HEK293 (cell line): Measurements from ENCODE around the gene DSE.

Experiments
- CTCF ChIA-PET: fragments of 350-600 bp; formaldehyde crosslinking; extraction: SDS; loops from one replicate; lab custom pipeline; 2021; ENCODE audit warnings: antibody characterized with exemption; lab: Yijun Ruan, JAX
- POLR2A ChIA-PET: fragments of 300-600 bp; formaldehyde crosslinking; extraction: SDS; loops from one replicate; lab custom pipeline; 2020; ENCODE audit warnings: antibody characterized with exemption, inconsistent platforms; lab: Yijun Ruan, JAX
- H3K27ac ChIP-seq: fragments of 200-500 bp; sonication (Bioruptor generic); 2 replicates; pipeline ENCODE4 v1.5.1; 2014; ENCODE audit warnings: low read depth, low read length, control low read depth, inconsistent platforms; ENCODE audit errors: extremely low read depth
- H3K36me3 ChIP-seq, 2 experiments: fragments of 200-500 bp in 1 of 2; sonication (Bioruptor generic) in 1 of 2; 1 replicate in 1 of 2; 2 replicates in 1 of 2; pipeline ENCODE4 v1.5.1; 2014 to 2017; ENCODE audit warnings: inconsistent platforms in 2 of 2, low read length in 2 of 2; ENCODE audit not compliant: control insufficient read depth in 2 of 2, insufficient read depth in 1 of 2
- H3K4me1 ChIP-seq: fragments of 200-500 bp; sonication (Bioruptor generic); 2 replicates; pipeline ENCODE4 v1.5.1; 2014; ENCODE audit warnings: mild to moderate bottlenecking, low read length, inconsistent platforms; ENCODE audit not compliant: control insufficient read depth, insufficient read depth
- H3K4me3 ChIP-seq: 2 replicates; pipeline ENCODE4 v1.5.1; 2011; ENCODE audit warnings: low read depth, mild to moderate bottlenecking, control low read depth, low read length, moderate library complexity
- H3K9me3 ChIP-seq: fragments of 200-500 bp; sonication (Bioruptor generic); 2 replicates; pipeline ENCODE4 v1.5.1; 2014; ENCODE audit warnings: low read depth, low read length, inconsistent platforms; ENCODE audit not compliant: control insufficient read depth, insufficient read depth
- GLIS2 ChIP-seq: fragments of 450-650 bp; formaldehyde crosslinking; IDR thresholded peaks from 2 replicates; pipeline ENCODE4 v1.5.1; 2016; ENCODE audit warnings: missing biosample characterization, missing genetic modification characterization
- MZF1 ChIP-seq: fragments of 450-650 bp; formaldehyde crosslinking; IDR thresholded peaks from 2 replicates; pipeline ENCODE4 v1.5.1; 2017; ENCODE audit warnings: missing biosample characterization, missing genetic modification characterization, borderline replicate concordance
- REPIN1 ChIP-seq: fragments of 450-650 bp; formaldehyde crosslinking; IDR thresholded peaks from 2 replicates; pipeline ENCODE4 v1.5.1; 2017; ENCODE audit warnings: missing biosample characterization, missing genetic modification characterization, low read depth
- SCRT1 ChIP-seq: fragments of 450-650 bp; formaldehyde crosslinking; IDR thresholded peaks from 2 replicates; pipeline ENCODE4 v1.5.1; 2016; ENCODE audit warnings: missing biosample characterization, missing genetic modification characterization, borderline replicate concordance
- ZBTB26 ChIP-seq: fragments of 450-650 bp; formaldehyde crosslinking; optimal IDR thresholded peaks from 2 replicates; pipeline ENCODE3; 2016; ENCODE audit warnings: missing biosample characterization, mild to moderate bottlenecking, missing genetic modification characterization
- ZBTB7A ChIP-seq: fragments of 450-650 bp; formaldehyde crosslinking; IDR thresholded peaks from 2 replicates; pipeline ENCODE4 v1.5.1; 2016; ENCODE audit warnings: low read depth, missing biosample characterization, missing genetic modification characterization
- ZNF23 ChIP-seq: fragments of 450-650 bp; formaldehyde crosslinking; IDR thresholded peaks from 2 replicates; pipeline ENCODE4 v1.5.1; 2016; ENCODE audit warnings: missing biosample characterization, missing genetic modification characterization, borderline replicate concordance
- ZNF292 ChIP-seq: fragments of 450-650 bp; formaldehyde crosslinking; IDR thresholded peaks from 2 replicates; pipeline ENCODE4 v1.5.1; 2016; ENCODE audit warnings: low read depth, missing biosample characterization, missing genetic modification characterization, borderline replicate concordance
- ZNF37A ChIP-seq: fragments of 450-650 bp; IDR thresholded peaks from 2 replicates; pipeline ENCODE4 v1.5.1; 2018; ENCODE audit warnings: missing biosample characterization, missing genetic modification characterization
- ZNF404 ChIP-seq: fragments of 450-650 bp; formaldehyde crosslinking; IDR thresholded peaks from 2 replicates; pipeline ENCODE4 v1.5.1; 2017; ENCODE audit warnings: missing biosample characterization, missing genetic modification characterization
- ZNF426 ChIP-seq: fragments of 450-650 bp; formaldehyde crosslinking; IDR thresholded peaks from 2 replicates; pipeline ENCODE4 v1.5.1; 2017; ENCODE audit warnings: missing biosample characterization, missing genetic modification characterization, mild to moderate bottlenecking, inconsistent platforms, moderate library complexity
- ZNF544 ChIP-seq: fragments of 450-650 bp; formaldehyde crosslinking; IDR thresholded peaks from 2 replicates; pipeline ENCODE4 v1.5.0; 2017; ENCODE audit warnings: missing biosample characterization, missing genetic modification characterization
- ZNF561 ChIP-seq: fragments of 450-650 bp; IDR thresholded peaks from 2 replicates; pipeline ENCODE4 v1.5.1; 2018; ENCODE audit warnings: missing biosample characterization, missing genetic modification characterization, borderline replicate concordance
- ZNF621 ChIP-seq: fragments of 450-650 bp; formaldehyde crosslinking; IDR thresholded peaks from 2 replicates; pipeline ENCODE4 v1.5.1; 2017; ENCODE audit warnings: missing biosample characterization, missing genetic modification characterization
- ZNF785 ChIP-seq: fragments of 450-650 bp; formaldehyde crosslinking; IDR thresholded peaks from 2 replicates; pipeline ENCODE4 v1.5.1; 2016; ENCODE audit warnings: missing biosample characterization, missing genetic modification characterization
- TF ChIP-seq, protein P1 (sequence below): fragments of 450-650 bp; formaldehyde crosslinking; IDR thresholded peaks from 2 replicates; pipeline ENCODE4 v1.5.1; 2016; ENCODE audit warnings: missing biosample characterization, missing genetic modification characterization
- TF ChIP-seq, protein P2 (sequence below): fragments of 450-650 bp; formaldehyde crosslinking; IDR thresholded peaks from 2 replicates; pipeline ENCODE4 v1.5.1; 2016; ENCODE audit warnings: missing biosample characterization, missing genetic modification characterization
- TF ChIP-seq, protein P3 (sequence below): fragments of 450-650 bp; formaldehyde crosslinking; IDR thresholded peaks from 2 replicates; pipeline ENCODE4 v1.5.1; 2016; ENCODE audit warnings: missing biosample characterization, missing genetic modification characterization
- TF ChIP-seq, protein P4 (sequence below): fragments of 450-650 bp; formaldehyde crosslinking; IDR thresholded peaks from 2 replicates; pipeline ENCODE4 v1.5.1; 2016; ENCODE audit warnings: missing biosample characterization, missing genetic modification characterization, borderline replicate concordance

Gene DSE

DNA sequence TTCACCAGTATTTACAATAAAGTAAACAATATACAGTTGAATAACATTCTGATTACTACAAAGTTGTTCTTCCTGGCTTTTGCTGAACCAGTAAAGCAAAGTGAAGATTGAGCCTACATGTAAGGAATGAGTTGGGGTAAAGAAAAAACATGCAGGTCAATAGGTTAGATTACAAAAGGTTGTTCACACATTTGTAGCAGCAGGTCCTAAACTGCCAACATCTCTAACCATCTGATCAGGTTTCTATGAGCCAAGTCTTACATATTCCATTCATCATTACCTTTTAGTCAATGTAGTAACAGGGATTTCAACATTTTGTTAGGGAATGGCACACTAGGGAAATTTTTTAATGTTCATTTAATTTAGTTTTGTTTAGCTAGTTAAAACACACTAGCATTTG is 81.2 kb downstream of the DSE start (continued):
- TF ChIP-seq, protein P1, sequence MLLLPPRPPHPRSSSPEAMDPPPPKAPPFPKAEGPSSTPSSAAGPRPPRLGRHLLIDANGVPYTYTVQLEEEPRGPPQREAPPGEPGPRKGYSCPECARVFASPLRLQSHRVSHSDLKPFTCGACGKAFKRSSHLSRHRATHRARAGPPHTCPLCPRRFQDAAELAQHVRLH (tag by site-specific recombination), result no peak
- TF ChIP-seq ZNF404, result no peak
- no peak for TF ChIP-seq ZNF621 (tag by site-specific recombination)
- TF ChIP-seq MZF1 (tag by site-specific recombination), result no peak

GRCh38 chr6:116452531-116452930 is 81.8 kb downstream of the DSE start:
- Histone ChIP-seq H3K4me3 (no peak overlapping the region), H3K9me3 (no peaks in the 10 kb centered on the region), H3K27ac (no peak overlapping the region), H3K36me3 (no peaks in the 10 kb centered on the region), H3K4me1 (peaks cover 4% of the 10 kb centered on the region)
- POLR2A ChIA-PET, result no interaction called here
- no peak for TF ChIP-seq ZNF544 (tag by site-specific recombination)
- CTCF ChIA-PET, result interaction anchor here (0.7 to 0.8 kb wide), 2 partner anchors 62 to 155 kb away, joined by 3 to 4 read pairs; no protein-coding TSS in a partner anchor

- TF ChIP-seq ZNF561 (tag by site-specific recombination) (no peak), REPIN1 (tag by site-specific recombination) (no peak), ZNF23 (no peak), ZNF785 (tag by site-specific recombination) (no peak), ZNF426 (tag by site-specific recombination) (no peak), SCRT1 (tag by site-specific recombination) (no peak), ZBTB7A (tag by site-specific recombination) (no peak), ZBTB26 (tag by site-specific recombination) (no peak), GLIS2 (no peak), ZNF37A (tag by site-specific recombination) (no peak), ZNF292 (tag by site-specific recombination) (no peak)
- TF ChIP-seq, protein P2, sequence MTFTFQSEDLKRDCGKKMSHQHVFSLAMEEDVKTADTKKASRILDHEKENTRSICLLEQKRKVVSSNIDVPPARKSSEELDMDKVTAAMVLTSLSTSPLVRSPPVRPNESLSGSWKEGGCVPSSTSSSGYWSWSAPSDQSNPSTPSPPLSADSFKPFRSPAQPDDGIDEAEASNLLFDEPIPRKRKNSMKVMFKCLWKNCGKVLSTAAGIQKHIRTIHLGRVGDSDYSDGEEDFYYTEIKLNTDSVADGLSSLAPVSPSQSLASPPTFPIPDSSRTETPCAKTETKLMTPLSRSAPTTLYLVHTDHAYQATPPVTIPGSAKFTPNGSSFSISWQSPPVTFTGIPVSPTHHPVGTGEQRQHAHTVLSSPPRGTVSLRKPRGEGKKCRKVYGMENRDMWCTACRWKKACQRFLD (tag by site-specific recombination), result no peak
- TF ChIP-seq, protein P3, sequence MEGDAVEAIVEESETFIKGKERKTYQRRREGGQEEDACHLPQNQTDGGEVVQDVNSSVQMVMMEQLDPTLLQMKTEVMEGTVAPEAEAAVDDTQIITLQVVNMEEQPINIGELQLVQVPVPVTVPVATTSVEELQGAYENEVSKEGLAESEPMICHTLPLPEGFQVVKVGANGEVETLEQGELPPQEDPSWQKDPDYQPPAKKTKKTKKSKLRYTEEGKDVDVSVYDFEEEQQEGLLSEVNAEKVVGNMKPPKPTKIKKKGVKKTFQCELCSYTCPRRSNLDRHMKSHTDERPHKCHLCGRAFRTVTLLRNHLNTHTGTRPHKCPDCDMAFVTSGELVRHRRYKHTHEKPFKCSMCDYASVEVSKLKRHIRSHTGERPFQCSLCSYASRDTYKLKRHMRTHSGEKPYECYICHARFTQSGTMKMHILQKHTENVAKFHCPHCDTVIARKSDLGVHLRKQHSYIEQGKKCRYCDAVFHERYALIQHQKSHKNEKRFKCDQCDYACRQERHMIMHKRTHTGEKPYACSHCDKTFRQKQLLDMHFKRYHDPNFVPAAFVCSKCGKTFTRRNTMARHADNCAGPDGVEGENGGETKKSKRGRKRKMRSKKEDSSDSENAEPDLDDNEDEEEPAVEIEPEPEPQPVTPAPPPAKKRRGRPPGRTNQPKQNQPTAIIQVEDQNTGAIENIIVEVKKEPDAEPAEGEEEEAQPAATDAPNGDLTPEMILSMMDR (tag by site-specific recombination), result no peak
- TF ChIP-seq, protein P4, sequence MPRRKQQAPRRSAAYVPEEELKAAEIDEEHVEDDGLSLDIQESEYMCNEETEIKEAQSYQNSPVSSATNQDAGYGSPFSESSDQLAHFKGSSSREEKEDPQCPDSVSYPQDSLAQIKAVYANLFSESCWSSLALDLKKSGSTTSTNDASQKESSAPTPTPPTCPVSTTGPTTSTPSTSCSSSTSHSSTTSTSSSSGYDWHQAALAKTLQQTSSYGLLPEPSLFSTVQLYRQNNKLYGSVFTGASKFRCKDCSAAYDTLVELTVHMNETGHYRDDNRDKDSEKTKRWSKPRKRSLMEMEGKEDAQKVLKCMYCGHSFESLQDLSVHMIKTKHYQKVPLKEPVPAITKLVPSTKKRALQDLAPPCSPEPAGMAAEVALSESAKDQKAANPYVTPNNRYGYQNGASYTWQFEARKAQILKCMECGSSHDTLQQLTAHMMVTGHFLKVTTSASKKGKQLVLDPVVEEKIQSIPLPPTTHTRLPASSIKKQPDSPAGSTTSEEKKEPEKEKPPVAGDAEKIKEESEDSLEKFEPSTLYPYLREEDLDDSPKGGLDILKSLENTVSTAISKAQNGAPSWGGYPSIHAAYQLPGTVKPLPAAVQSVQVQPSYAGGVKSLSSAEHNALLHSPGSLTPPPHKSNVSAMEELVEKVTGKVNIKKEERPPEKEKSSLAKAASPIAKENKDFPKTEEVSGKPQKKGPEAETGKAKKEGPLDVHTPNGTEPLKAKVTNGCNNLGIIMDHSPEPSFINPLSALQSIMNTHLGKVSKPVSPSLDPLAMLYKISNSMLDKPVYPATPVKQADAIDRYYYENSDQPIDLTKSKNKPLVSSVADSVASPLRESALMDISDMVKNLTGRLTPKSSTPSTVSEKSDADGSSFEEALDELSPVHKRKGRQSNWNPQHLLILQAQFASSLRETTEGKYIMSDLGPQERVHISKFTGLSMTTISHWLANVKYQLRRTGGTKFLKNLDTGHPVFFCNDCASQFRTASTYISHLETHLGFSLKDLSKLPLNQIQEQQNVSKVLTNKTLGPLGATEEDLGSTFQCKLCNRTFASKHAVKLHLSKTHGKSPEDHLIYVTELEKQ (tag by site-specific recombination), result no peak
- TF ChIP-seq, all 188 proteins: peak for 0
- Histone ChIP-seq H3K4me3 (no peak overlapping the region), H3K27ac (no peak overlapping the region), H3K36me3 (no peaks in the 10 kb centered on the region), H3K4me1 (no peaks in the 10 kb centered on the region), H3K9me3 (no peaks in the 10 kb centered on the region)
- CTCF ChIA-PET, result no interaction called here
- POLR2A ChIA-PET, result no interaction called here
Measured at GRCh38 chr6:116456106-116456505, 85.4 kb downstream of the DSE start.
